ENCODE measurements around the gene AFF2.

AFF2 gene

DNA sequence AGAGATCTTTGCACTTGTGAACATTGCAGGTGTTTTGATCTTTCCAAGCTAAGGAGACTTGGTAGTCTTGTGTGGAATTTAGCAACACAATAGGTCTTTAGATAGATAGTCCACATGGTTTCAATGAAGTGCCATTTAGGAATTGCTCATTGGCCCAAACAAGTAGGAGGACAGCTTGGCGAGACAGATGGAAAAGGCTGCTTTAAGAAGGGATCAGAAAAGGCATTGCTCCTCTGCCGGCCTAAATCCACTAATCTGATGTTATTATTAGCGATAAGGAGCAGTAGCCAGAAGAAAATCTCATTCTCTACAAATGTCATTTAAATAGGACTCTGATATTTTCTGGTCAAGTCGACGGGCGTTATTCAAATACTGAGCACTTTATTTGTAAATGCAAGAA lies 99.7 kb downstream of the AFF2 start:
- H3K4me3 ChIP-seq (ENCODE audit: control insufficient read depth in 1 of 7, extremely low read depth in 1 of 7, insufficient read depth in 4 of 7, low read depth in 2 of 7, low read length in 6 of 7) = no peak overlapping the region
- CTCF ChIA-PET = interaction anchor here (1.0 kb wide), 1 partner anchor 29 kb away, joined by 3 read pairs; no protein-coding TSS in a partner anchor
- no peak for DNase-seq
- no peaks in the 10 kb centered on the region for H3K36me3 ChIP-seq (ENCODE audit: control insufficient read depth in 4 of 4, insufficient read depth in 4 of 4, low read length in 3 of 4)
- H3K4me1 ChIP-seq (ENCODE audit: control extremely low read depth in 1 of 4, control insufficient read depth in 4 of 4, insufficient read depth in 4 of 4, low read length in 3 of 4) = peaks cover 0 to 6% (median 0%) of the 10 kb centered on the region in 4 experiments
- no peaks in the 10 kb centered on the region for H3K27me3 ChIP-seq (replicated peaks in 2 of 5; ENCODE audit: control insufficient read depth in 4 of 5, insufficient read depth in 5 of 5, low read length in 4 of 5)
- H3K9me3 ChIP-seq (ENCODE audit: control extremely low read depth in 1 of 5, control insufficient read depth in 4 of 5, insufficient read depth in 2 of 5, low read depth in 1 of 5, low read length in 4 of 5) = no peaks in the 10 kb centered on the region
- WGBS (ENCODE audit: insufficient coverage) = 82% methylated on average over 6 of the region's 6 CpGs
- POLR2A ChIA-PET = no interaction called here
- H3K27ac ChIP-seq (ENCODE audit: insufficient read depth in 1 of 2, low read depth in 1 of 2, low read length in 2 of 2, poor library complexity in 1 of 2, severe bottlenecking in 2 of 2) = no peak overlapping the region

DNA sequence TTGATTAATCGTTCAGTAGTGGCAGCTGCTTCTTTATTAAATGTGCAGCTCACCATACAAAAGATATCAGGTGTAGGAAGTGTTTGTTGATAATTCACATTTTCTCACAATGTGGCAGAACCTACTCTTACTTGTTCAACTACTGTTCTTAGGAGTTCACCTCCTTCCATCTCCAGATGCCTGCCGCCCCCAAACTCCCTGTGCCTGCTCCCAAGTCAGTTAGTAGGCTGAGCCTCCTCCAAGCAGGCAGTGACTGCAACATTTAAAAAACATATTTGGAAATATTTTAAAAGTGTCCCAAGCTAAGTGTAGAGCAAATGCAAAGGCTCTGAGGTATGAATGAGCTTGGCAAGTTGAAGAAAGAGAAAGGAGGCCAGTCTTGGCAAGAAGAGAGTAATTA lies 100.2 kb downstream of the AFF2 start:
- no peaks in the 10 kb centered on the region for H3K27me3 ChIP-seq (replicated peaks in 2 of 5; ENCODE audit: control insufficient read depth in 4 of 5, insufficient read depth in 5 of 5, low read length in 4 of 5)
- no peak for DNase-seq
- POLR2A ChIA-PET = interaction anchor here (0.6 kb wide), 1 partner anchor 128 kb away, joined by 3 read pairs; no protein-coding TSS in a partner anchor
- no CpG with 5 or more reads among the region's 2 CpGs for WGBS (ENCODE audit: insufficient coverage)
- no peaks in the 10 kb centered on the region for H3K9me3 ChIP-seq (ENCODE audit: control extremely low read depth in 1 of 5, control insufficient read depth in 4 of 5, insufficient read depth in 2 of 5, low read depth in 1 of 5, low read length in 4 of 5)
- peaks cover 0 to 6% (median 0%) of the 10 kb centered on the region in 4 experiments for H3K4me1 ChIP-seq (ENCODE audit: control extremely low read depth in 1 of 4, control insufficient read depth in 4 of 4, insufficient read depth in 4 of 4, low read length in 3 of 4)
- CTCF ChIA-PET = interaction anchor here (1.0 kb wide), 1 partner anchor 29 kb away, joined by 3 read pairs; no protein-coding TSS in a partner anchor
- H3K27ac ChIP-seq (ENCODE audit: insufficient read depth in 1 of 2, low read depth in 1 of 2, low read length in 2 of 2, poor library complexity in 1 of 2, severe bottlenecking in 2 of 2) = no peak overlapping the region
- H3K36me3 ChIP-seq (ENCODE audit: control insufficient read depth in 4 of 4, insufficient read depth in 4 of 4, low read length in 3 of 4) = no peaks in the 10 kb centered on the region
- no peak overlapping the region for H3K4me3 ChIP-seq (ENCODE audit: control insufficient read depth in 1 of 7, extremely low read depth in 1 of 7, insufficient read depth in 4 of 7, low read depth in 2 of 7, low read length in 6 of 7)

DNA sequence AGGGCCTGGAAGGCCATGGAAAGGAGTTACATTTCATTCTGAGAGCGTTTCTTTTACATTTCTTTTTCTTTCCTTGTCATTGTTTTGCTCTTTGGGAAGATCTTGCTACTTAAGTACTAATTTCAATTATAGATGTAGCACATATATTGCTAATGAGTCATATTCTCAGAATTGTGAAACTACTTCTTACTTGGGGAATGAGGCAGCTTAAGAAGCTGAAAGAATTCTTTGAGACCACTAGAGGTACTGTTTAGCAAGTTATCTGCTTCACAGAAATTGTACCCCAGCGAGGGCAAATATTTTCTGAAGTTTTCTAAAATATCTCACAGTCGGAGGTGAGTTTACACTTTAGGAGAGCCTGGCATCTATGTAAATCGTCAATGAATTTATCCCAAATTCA lies 100.6 kb downstream of the AFF2 start:
- ChIA-PET POLR2A (interaction anchor here (0.6 kb wide), 1 partner anchor 127 kb away, joined by 3 read pairs; no protein-coding TSS in a partner anchor), CTCF (no interaction called here)
- H3K27ac ChIP-seq (ENCODE audit: insufficient read depth in 1 of 2, low read depth in 1 of 2, low read length in 2 of 2, poor library complexity in 1 of 2, severe bottlenecking in 2 of 2) = no peak overlapping the region
- H3K4me3 ChIP-seq (ENCODE audit: control insufficient read depth in 1 of 7, extremely low read depth in 1 of 7, insufficient read depth in 4 of 7, low read depth in 2 of 7, low read length in 6 of 7) = no peak overlapping the region
- no peaks in the 10 kb centered on the region for H3K9me3 ChIP-seq (ENCODE audit: control extremely low read depth in 1 of 5, control insufficient read depth in 4 of 5, insufficient read depth in 2 of 5, low read depth in 1 of 5, low read length in 4 of 5)
- whole genome bisulfite sequencing (ENCODE audit: insufficient coverage) = 70% methylated on average over 3 of the region's 4 CpGs
- H3K4me1 ChIP-seq (ENCODE audit: control extremely low read depth in 1 of 4, control insufficient read depth in 4 of 4, insufficient read depth in 4 of 4, low read length in 3 of 4) = peaks cover 0 to 6% (median 0%) of the 10 kb centered on the region in 4 experiments
- no peaks in the 10 kb centered on the region for H3K27me3 ChIP-seq (replicated peaks in 2 of 5; ENCODE audit: control insufficient read depth in 4 of 5, insufficient read depth in 5 of 5, low read length in 4 of 5)
- no peaks in the 10 kb centered on the region for H3K36me3 ChIP-seq (ENCODE audit: control insufficient read depth in 4 of 4, insufficient read depth in 4 of 4, low read length in 3 of 4)
- DNase-seq = peak in 2 of 3 donors; percentile 10 to 23

GRCh38 chrX:148609515-148610327 lies 109.3 kb downstream of the AFF2 start:
- Histone ChIP-seq H3K9me3 (ENCODE audit: control extremely low read depth in 1 of 5, control insufficient read depth in 4 of 5, insufficient read depth in 2 of 5, low read depth in 1 of 5, low read length in 4 of 5) (no peaks in the 10 kb centered on the region), H3K4me3 (ENCODE audit: control insufficient read depth in 1 of 7, extremely low read depth in 1 of 7, insufficient read depth in 4 of 7, low read depth in 2 of 7, low read length in 6 of 7) (peak overlapping the region in 3 of 7 experiments; percentile 5 to 42 (median 42)), H3K27me3 (replicated peaks in 2 of 5; ENCODE audit: control insufficient read depth in 4 of 5, insufficient read depth in 5 of 5, low read length in 4 of 5) (no peaks in the 10 kb centered on the region), H3K36me3 (ENCODE audit: control insufficient read depth in 4 of 4, insufficient read depth in 4 of 4, low read length in 3 of 4) (no peaks in the 10 kb centered on the region), H3K27ac (ENCODE audit: insufficient read depth in 1 of 2, low read depth in 1 of 2, low read length in 2 of 2, poor library complexity in 1 of 2, severe bottlenecking in 2 of 2) (no peak overlapping the region), H3K4me1 (ENCODE audit: control extremely low read depth in 1 of 4, control insufficient read depth in 4 of 4, insufficient read depth in 4 of 4, low read length in 3 of 4) (peaks cover 3 to 17% (median 11%) of the 10 kb centered on the region in 4 experiments)
- ChIA-PET CTCF (no interaction called here), POLR2A (interaction anchor here (0.6 kb wide), 1 partner anchor 229 kb away, joined by 3 read pairs; no protein-coding TSS in a partner anchor)
- no CpG with 5 or more reads among the region's 4 CpGs for WGBS (ENCODE audit: insufficient coverage)
- DNase-seq = peak in 1 of 3 donors; percentile 19

DNA sequence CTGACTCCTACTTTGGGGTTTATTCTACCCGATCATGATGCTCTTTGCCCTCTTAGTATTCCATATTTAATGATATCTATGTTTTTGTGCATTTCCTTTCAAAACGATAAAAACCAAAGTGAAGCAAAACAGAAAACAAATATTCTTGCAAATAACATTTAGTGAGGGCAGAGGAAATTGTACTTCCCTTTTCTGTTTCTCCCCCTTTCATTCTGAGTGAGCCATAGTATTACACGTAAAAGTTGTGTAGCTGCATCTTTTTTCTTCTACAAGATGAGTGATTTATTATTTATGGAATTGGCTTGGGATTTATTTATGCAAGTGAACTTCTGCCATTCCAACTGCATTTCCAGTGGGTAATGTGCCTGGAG lies 109.9 kb downstream of the AFF2 start:
- Histone ChIP-seq H3K4me3 (ENCODE audit: control insufficient read depth in 1 of 7, extremely low read depth in 1 of 7, insufficient read depth in 4 of 7, low read depth in 2 of 7, low read length in 6 of 7) (peak overlapping the region in 3 of 7 experiments; percentile 5 to 42 (median 42)), H3K4me1 (ENCODE audit: control extremely low read depth in 1 of 4, control insufficient read depth in 4 of 4, insufficient read depth in 4 of 4, low read length in 3 of 4) (peaks cover 3 to 17% (median 11%) of the 10 kb centered on the region in 4 experiments), H3K9me3 (ENCODE audit: control extremely low read depth in 1 of 5, control insufficient read depth in 4 of 5, insufficient read depth in 2 of 5, low read depth in 1 of 5, low read length in 4 of 5) (no peaks in the 10 kb centered on the region), H3K36me3 (ENCODE audit: control insufficient read depth in 4 of 4, insufficient read depth in 4 of 4, low read length in 3 of 4) (no peaks in the 10 kb centered on the region), H3K27me3 (replicated peaks in 2 of 5; ENCODE audit: control insufficient read depth in 4 of 5, insufficient read depth in 5 of 5, low read length in 4 of 5) (no peaks in the 10 kb centered on the region), H3K27ac (ENCODE audit: insufficient read depth in 1 of 2, low read depth in 1 of 2, low read length in 2 of 2, poor library complexity in 1 of 2, severe bottlenecking in 2 of 2) (no peak overlapping the region)
- CTCF ChIA-PET = no interaction called here
- POLR2A ChIA-PET = no interaction called here
- WGBS (ENCODE audit: insufficient coverage) = no CpG with 5 or more reads among the region's 3 CpGs
- DNase-seq = peak; percentile 9 to 75 (median 59)

GRCh38 chrX:148611993-148612392 lies 111.6 kb downstream of the AFF2 start:
- no peak for DNase-seq
- no peaks in the 10 kb centered on the region for H3K9me3 ChIP-seq (ENCODE audit: control extremely low read depth in 1 of 5, control insufficient read depth in 4 of 5, insufficient read depth in 2 of 5, low read depth in 1 of 5, low read length in 4 of 5)
- ChIA-PET POLR2A (no interaction called here), CTCF (no interaction called here)
- H3K27me3 ChIP-seq (replicated peaks in 2 of 5; ENCODE audit: control insufficient read depth in 4 of 5, insufficient read depth in 5 of 5, low read length in 4 of 5) = no peaks in the 10 kb centered on the region
- H3K36me3 ChIP-seq (ENCODE audit: control insufficient read depth in 4 of 4, insufficient read depth in 4 of 4, low read length in 3 of 4) = no peaks in the 10 kb centered on the region
- H3K27ac ChIP-seq (ENCODE audit: insufficient read depth in 1 of 2, low read depth in 1 of 2, low read length in 2 of 2, poor library complexity in 1 of 2, severe bottlenecking in 2 of 2) = no peak overlapping the region
- peaks cover 3 to 17% (median 11%) of the 10 kb centered on the region in 4 experiments for H3K4me1 ChIP-seq (ENCODE audit: control extremely low read depth in 1 of 4, control insufficient read depth in 4 of 4, insufficient read depth in 4 of 4, low read length in 3 of 4)
- no CpG with 5 or more reads among the region's 2 CpGs for WGBS (ENCODE audit: insufficient coverage)
- H3K4me3 ChIP-seq (ENCODE audit: control insufficient read depth in 1 of 7, extremely low read depth in 1 of 7, insufficient read depth in 4 of 7, low read depth in 2 of 7, low read length in 6 of 7) = no peak overlapping the region

DNA sequence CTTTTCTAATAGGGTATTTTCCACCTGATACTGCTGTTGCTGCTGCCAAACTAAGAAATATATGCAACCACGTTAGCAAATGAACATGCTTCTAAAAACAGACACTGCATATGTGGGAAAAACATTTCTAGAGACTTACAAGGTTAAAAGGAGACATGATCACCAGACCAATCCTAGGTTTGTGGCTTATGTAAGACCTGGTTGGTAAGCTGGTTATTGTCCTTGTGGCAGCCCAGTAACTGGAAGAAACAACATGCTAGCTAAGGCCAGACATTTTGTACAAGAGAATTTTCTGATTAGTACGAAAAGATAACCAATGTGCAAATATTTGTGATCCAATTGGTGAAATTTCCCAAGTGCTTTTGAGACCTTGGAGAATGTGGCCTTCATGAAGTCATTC lies 112.0 kb downstream of the AFF2 start:
- CTCF ChIA-PET = no interaction called here

More for the DNA sequence above, 112.0 kb downstream of the AFF2 start:
- no peaks in the 10 kb centered on the region for H3K9me3 ChIP-seq (ENCODE audit: control extremely low read depth in 1 of 5, control insufficient read depth in 4 of 5, insufficient read depth in 2 of 5, low read depth in 1 of 5, low read length in 4 of 5)
- DNase-seq = no peak
- POLR2A ChIA-PET = no interaction called here
- no peak overlapping the region for H3K27ac ChIP-seq (ENCODE audit: insufficient read depth in 1 of 2, low read depth in 1 of 2, low read length in 2 of 2, poor library complexity in 1 of 2, severe bottlenecking in 2 of 2)
- no peaks in the 10 kb centered on the region for H3K27me3 ChIP-seq (replicated peaks in 2 of 5; ENCODE audit: control insufficient read depth in 4 of 5, insufficient read depth in 5 of 5, low read length in 4 of 5)
- WGBS (ENCODE audit: insufficient coverage) = 33% methylated on average over 1 of the region's 2 CpGs
- no peaks in the 10 kb centered on the region for H3K36me3 ChIP-seq (ENCODE audit: control insufficient read depth in 4 of 4, insufficient read depth in 4 of 4, low read length in 3 of 4)
- peaks cover 3 to 17% (median 11%) of the 10 kb centered on the region in 4 experiments for H3K4me1 ChIP-seq (ENCODE audit: control extremely low read depth in 1 of 4, control insufficient read depth in 4 of 4, insufficient read depth in 4 of 4, low read length in 3 of 4)
- H3K4me3 ChIP-seq (ENCODE audit: control insufficient read depth in 1 of 7, extremely low read depth in 1 of 7, insufficient read depth in 4 of 7, low read depth in 2 of 7, low read length in 6 of 7) = no peak overlapping the region
